Left forelimb (tissue), 1 donor: ENCODE results near the gene STK32C.
"Not testable (repeated sequence)": the region's sequence is repeated elsewhere in the genome, so short reads cannot be mapped to it uniquely, and the experiment has no call there.

ENCODE experiments used
- DNase-seq: peaks from one replicate; pipeline ENCODE4 v3.0.0-alpha.2; 2018; ENCODE audit warnings: low spot score

Gene STK32C

GRCh38 chr10:132281915-132282666 lies 25.7 kb downstream of the STK32C start:
- no peak for DNase-seq

GRCh38 chr10:132280646-132281074 lies 27.1 kb downstream of the STK32C start:
- no peak for DNase-seq

- no peak for DNase-seq
These were observed 27.7 kb downstream of the STK32C start for GRCh38 chr10:132279873-132280645.

- DNase-seq, result no peak
These were observed 30.4 kb downstream of the STK32C start for GRCh38 chr10:132277311-132277741.

- DNase-seq, result no peak
These were observed 31.0 kb downstream of the STK32C start for GRCh38 chr10:132276706-132277105.

GRCh38 chr10:132276179-132276675 lies 31.5 kb downstream of the STK32C start:
- no peak for DNase-seq

GRCh38 chr10:132275426-132276178 lies 32.1 kb downstream of the STK32C start:
- no peak for DNase-seq

GRCh38 chr10:132274986-132275385 lies 32.8 kb downstream of the STK32C start:
- no peak for DNase-seq

GRCh38 chr10:132274581-132274980 lies 33.2 kb downstream of the STK32C start:
- no peak for DNase-seq

- no peak for DNase-seq
These were observed 33.8 kb downstream of the STK32C start for GRCh38 chr10:132273966-132274365.

- DNase-seq, result no peak
These were observed 34.3 kb downstream of the STK32C start for GRCh38 chr10:132273304-132273944.

- no peak for DNase-seq
These were observed 35.3 kb downstream of the STK32C start for GRCh38 chr10:132272231-132272971.

GRCh38 chr10:132271458-132272230 lies 36.1 kb downstream of the STK32C start:
- DNase-seq, result no peak

- no peak for DNase-seq
These were observed 36.9 kb downstream of the STK32C start for GRCh38 chr10:132270721-132271457.

GRCh38 chr10:132270256-132270655 lies 37.5 kb downstream of the STK32C start:
- no peak for DNase-seq

- no peak for DNase-seq
These were observed 38.2 kb downstream of the STK32C start for GRCh38 chr10:132269266-132270230.

- DNase-seq, result not testable (repeated sequence)
These were observed 39.8 kb downstream of the STK32C start for GRCh38 chr10:132267916-132268315.

- DNase-seq, result no peak
These were observed 41.1 kb downstream of the STK32C start for GRCh38 chr10:132266594-132267161.
